Measurements from ENCODE around the gene CFP. TPM values are rescaled to one million over a fixed set of nuclear protein-coding genes. Genes with fewer than 3 reads are reported as not detected.

The CFP gene
- total RNA-seq, 6 experiments from 2014 or later: 0.05 to 0.28 (median 0.13) TPM

- Mint-ChIP-seq H3K27ac (no peak overlapping the region), H3K9me3 (no peaks in the 10 kb centered on the region), H3K4me1 (ENCODE audit: low read depth) (no peaks in the 10 kb centered on the region; the same call in 1 of the 2 replicates), H3K4me3 (no peak overlapping the region), H3K27me3 (ENCODE audit: insufficient read depth) (peaks cover 15% of the 10 kb centered on the region), H3K36me3 (ENCODE audit: low read depth) (no peaks in the 10 kb centered on the region)
- TF ChIP-seq CTCF (IDR thresholded peaks at IDR 0.05): no peak
- no peak for DNase-seq
Measured at GRCh38 chrX:47618923-47619485, 10.7 kb downstream of the CFP start.

DNA sequence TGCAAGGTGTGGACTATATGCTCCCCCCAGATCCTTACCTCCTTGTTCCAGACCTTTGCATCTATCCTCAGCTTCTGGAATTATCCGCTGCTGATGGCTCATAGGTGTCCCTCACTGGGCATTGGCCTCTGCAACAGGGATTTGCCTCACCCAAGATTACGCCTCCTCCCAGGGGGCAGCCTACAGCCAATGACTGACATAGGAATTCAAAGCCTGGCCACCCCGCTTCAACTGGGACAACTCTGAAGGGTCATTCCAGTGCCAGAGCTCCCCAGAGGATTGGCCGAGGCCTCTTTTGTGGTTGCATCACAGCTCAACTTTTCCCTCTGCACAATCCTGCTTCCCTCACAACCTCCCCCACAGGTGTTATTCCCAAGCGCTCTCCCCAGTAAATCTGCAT is 15.1 kb downstream of the CFP start:
- H3K27ac Mint-ChIP-seq: no peak overlapping the region
- H3K9me3 Mint-ChIP-seq: no peaks in the 10 kb centered on the region
- no peak for DNase-seq
- H3K27me3 Mint-ChIP-seq (ENCODE audit: insufficient read depth): peaks cover 17% of the 10 kb centered on the region
- no peaks in the 10 kb centered on the region for H3K36me3 Mint-ChIP-seq (ENCODE audit: low read depth)
- H3K4me1 Mint-ChIP-seq (ENCODE audit: low read depth): no peaks in the 10 kb centered on the region
- no peak overlapping the region for H3K4me3 Mint-ChIP-seq
- TF ChIP-seq CTCF (IDR thresholded peaks at IDR 0.05): no peak

DNA sequence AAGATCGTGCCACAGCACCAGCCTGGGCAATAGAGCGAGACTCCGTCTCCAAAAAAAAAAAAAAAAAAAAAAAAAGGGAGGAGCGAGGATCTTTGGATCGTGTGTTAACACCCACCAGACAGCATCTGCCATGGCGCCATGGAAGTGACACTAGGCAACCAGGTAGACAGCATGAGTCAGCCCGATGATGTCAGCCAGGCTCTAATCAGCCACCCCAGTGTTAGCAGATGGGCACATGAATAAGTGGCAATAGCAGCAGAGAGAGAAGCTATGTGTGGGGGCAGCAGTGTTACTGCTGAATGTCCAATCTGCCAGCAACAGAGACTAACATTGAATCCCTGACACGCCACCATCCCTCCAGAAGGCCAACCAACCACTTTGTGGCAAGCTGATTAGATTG is 16.6 kb downstream of the CFP start:
- Mint-ChIP-seq H3K4me3 (no peak overlapping the region), H3K4me1 (ENCODE audit: low read depth) (no peaks in the 10 kb centered on the region), H3K9me3 (no peaks in the 10 kb centered on the region), H3K27ac (no peak overlapping the region), H3K36me3 (ENCODE audit: low read depth) (no peaks in the 10 kb centered on the region), H3K27me3 (ENCODE audit: insufficient read depth) (peaks cover 13% of the 10 kb centered on the region)
- DNase-seq: no peak
- TF ChIP-seq CTCF (IDR thresholded peaks at IDR 0.05): no peak

- Mint-ChIP-seq H3K27ac (no peak overlapping the region), H3K27me3 (ENCODE audit: insufficient read depth) (peaks cover 10% of the 10 kb centered on the region), H3K4me3 (no peak overlapping the region), H3K36me3 (ENCODE audit: low read depth) (no peaks in the 10 kb centered on the region), H3K9me3 (no peaks in the 10 kb centered on the region), H3K4me1 (ENCODE audit: low read depth) (no peaks in the 10 kb centered on the region)
- DNase-seq: no peak
- TF ChIP-seq CTCF (IDR thresholded peaks at IDR 0.05): no peak
Measured at GRCh38 chrX:47612418-47612817, 17.3 kb downstream of the CFP start.

GRCh38 chrX:47611926-47612325 is 17.8 kb downstream of the CFP start:
- H3K9me3 Mint-ChIP-seq: no peaks in the 10 kb centered on the region
- no peak for DNase-seq
- H3K4me1 Mint-ChIP-seq (ENCODE audit: low read depth): no peaks in the 10 kb centered on the region
- no peak overlapping the region for H3K27ac Mint-ChIP-seq
- H3K27me3 Mint-ChIP-seq (ENCODE audit: insufficient read depth): peaks cover 10% of the 10 kb centered on the region
- no peaks in the 10 kb centered on the region for H3K36me3 Mint-ChIP-seq (ENCODE audit: low read depth)
- no peak for TF ChIP-seq CTCF (IDR thresholded peaks at IDR 0.05)
- H3K4me3 Mint-ChIP-seq: no peak overlapping the region

GRCh38 chrX:47611489-47611888 is 18.2 kb downstream of the CFP start:
- Mint-ChIP-seq H3K27me3 (ENCODE audit: insufficient read depth) (peaks cover 10% of the 10 kb centered on the region), H3K36me3 (ENCODE audit: low read depth) (no peaks in the 10 kb centered on the region), H3K9me3 (no peaks in the 10 kb centered on the region), H3K27ac (no peak overlapping the region), H3K4me3 (no peak overlapping the region), H3K4me1 (ENCODE audit: low read depth) (no peaks in the 10 kb centered on the region)
- DNase-seq: no peak
- TF ChIP-seq CTCF (IDR thresholded peaks at IDR 0.05): no peak

Data from HFFc6 (cell line).